Osteocyte (in vitro differentiated cells): ENCODE measurements around the gene KRT5. TPM values are rescaled to one million over a fixed set of nuclear protein-coding genes. Genes with fewer than 3 reads are reported as not detected.
A peak's percentile ranks its signal among the peaks of the same experiment; 100 is the strongest.

Experiments used
- DNase-seq: peaks from one replicate; pipeline ENCODE4 v3.0.0; 2021; ENCODE audit warnings: mixed read lengths; ENCODE audit not compliant: unreplicated experiment; ENCODE audit errors: extremely low spot score
- H3K27ac Mint-ChIP-seq: one replicate; pipeline ENCODE4 v1.8.0; 2021; ENCODE audit warnings: mild to moderate bottlenecking, mixed read lengths; ENCODE audit not compliant: unreplicated experiment
- H3K27me3 Mint-ChIP-seq: one replicate; pipeline ENCODE4 v1.8.0; 2021; ENCODE audit warnings: mixed read lengths; ENCODE audit not compliant: unreplicated experiment
- H3K36me3 Mint-ChIP-seq: one replicate; pipeline ENCODE4 v1.8.0; 2021; ENCODE audit warnings: mixed read lengths; ENCODE audit not compliant: unreplicated experiment
- H3K4me1 Mint-ChIP-seq: one replicate; pipeline ENCODE4 v1.8.0; 2021; ENCODE audit warnings: mixed read lengths; ENCODE audit not compliant: unreplicated experiment
- H3K4me3 Mint-ChIP-seq: one replicate; pipeline ENCODE4 v1.8.0; 2021; ENCODE audit warnings: mild to moderate bottlenecking, moderate library complexity, mixed read lengths; ENCODE audit not compliant: unreplicated experiment
- H3K9me3 Mint-ChIP-seq: one replicate; pipeline ENCODE4 v1.8.0; 2021; ENCODE audit warnings: mixed read lengths; ENCODE audit not compliant: unreplicated experiment
- total RNA-seq: library from RNA; stranded (reverse); gene quantifications from 2 replicates; pipeline ENCODE4 v1.2.1, GENCODE V29; 2021
- TF ChIP-seq, protein P1 (sequence below): fragments of 200-600 bp; sonication (generic); IDR thresholded peaks from 2 replicates; pipeline ENCODE4 v1.5.0; 2021; ENCODE audit warnings: antibody characterized with exemption, mild to moderate bottlenecking, moderate library complexity

The KRT5 gene
- total RNA-seq, 1 donor from 2014 or later: not detected

DNA sequence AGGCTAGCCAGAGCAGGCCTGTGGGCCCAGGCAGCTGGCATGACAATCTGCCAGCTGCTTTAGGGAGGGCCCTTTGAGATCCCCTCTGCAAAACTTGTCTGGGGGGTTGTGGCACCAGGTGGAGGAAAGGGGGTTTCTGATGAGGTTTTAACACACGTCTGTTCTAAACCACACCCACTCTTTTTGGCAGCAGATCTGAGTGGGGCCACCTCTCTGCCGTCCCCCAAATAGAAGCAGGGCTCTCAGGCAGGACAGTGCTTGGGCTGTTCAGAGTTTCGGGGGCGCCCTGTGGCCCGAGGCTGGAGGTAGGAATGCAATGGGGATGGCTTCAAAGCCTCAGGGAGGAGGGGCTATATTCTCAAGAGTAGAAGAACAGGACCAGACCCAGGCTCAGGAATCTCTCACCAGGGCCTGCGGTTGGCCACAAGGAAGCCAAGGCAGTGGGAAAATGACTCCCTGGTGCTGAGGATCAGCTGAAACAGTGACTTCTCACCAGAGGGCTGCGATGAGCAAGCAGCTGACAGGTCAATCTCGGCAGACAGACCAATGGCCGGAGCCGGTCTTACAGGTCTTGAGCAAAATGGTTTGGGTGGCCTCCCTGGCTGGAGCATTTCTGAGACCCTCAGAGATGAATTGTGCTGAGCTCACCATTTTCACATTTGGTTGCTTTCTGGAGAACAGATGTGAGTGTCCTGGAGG, 1.5 kb upstream of the KRT5 start:
- H3K4me3 Mint-ChIP-seq: no peak overlapping the region
- peak; percentile 73 for DNase-seq
- H3K9me3 Mint-ChIP-seq: no peaks in the 10 kb centered on the region
- no peak overlapping the region for H3K27ac Mint-ChIP-seq
- TF ChIP-seq, protein P1, sequence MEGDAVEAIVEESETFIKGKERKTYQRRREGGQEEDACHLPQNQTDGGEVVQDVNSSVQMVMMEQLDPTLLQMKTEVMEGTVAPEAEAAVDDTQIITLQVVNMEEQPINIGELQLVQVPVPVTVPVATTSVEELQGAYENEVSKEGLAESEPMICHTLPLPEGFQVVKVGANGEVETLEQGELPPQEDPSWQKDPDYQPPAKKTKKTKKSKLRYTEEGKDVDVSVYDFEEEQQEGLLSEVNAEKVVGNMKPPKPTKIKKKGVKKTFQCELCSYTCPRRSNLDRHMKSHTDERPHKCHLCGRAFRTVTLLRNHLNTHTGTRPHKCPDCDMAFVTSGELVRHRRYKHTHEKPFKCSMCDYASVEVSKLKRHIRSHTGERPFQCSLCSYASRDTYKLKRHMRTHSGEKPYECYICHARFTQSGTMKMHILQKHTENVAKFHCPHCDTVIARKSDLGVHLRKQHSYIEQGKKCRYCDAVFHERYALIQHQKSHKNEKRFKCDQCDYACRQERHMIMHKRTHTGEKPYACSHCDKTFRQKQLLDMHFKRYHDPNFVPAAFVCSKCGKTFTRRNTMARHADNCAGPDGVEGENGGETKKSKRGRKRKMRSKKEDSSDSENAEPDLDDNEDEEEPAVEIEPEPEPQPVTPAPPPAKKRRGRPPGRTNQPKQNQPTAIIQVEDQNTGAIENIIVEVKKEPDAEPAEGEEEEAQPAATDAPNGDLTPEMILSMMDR: no peak
- no peaks in the 10 kb centered on the region for H3K36me3 Mint-ChIP-seq
- peaks cover 3% of the 10 kb centered on the region for H3K4me1 Mint-ChIP-seq
- H3K27me3 Mint-ChIP-seq: peaks cover 38% of the 10 kb centered on the region

DNA sequence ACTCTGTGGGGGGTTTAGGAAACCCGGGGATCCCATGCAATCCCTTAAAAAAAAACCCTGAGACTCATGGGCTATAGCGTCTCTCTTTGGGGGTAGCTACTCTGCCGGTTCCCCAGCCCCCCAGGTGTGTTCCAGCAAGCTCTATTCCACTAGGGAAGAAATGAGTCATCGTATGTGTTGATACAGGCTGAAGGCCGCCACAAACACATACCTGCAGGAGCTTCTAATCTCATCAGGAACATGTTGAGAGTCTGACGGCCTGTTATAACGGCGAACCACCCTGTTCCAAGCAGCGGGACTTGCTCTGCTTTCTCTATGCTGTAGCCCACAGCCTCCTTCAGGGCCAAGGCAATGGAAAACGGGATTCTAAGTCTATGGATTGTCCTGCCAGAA, 977 bp upstream of the KRT5 start:
- TF ChIP-seq, protein P1: no peak
- no peak overlapping the region for H3K4me3 Mint-ChIP-seq
- H3K27me3 Mint-ChIP-seq: peaks cover 41% of the 10 kb centered on the region
- DNase-seq: peak; percentile 59
- no peaks in the 10 kb centered on the region for H3K9me3 Mint-ChIP-seq
- H3K27ac Mint-ChIP-seq: no peak overlapping the region
- no peaks in the 10 kb centered on the region for H3K36me3 Mint-ChIP-seq
- peaks cover 3% of the 10 kb centered on the region for H3K4me1 Mint-ChIP-seq

DNA sequence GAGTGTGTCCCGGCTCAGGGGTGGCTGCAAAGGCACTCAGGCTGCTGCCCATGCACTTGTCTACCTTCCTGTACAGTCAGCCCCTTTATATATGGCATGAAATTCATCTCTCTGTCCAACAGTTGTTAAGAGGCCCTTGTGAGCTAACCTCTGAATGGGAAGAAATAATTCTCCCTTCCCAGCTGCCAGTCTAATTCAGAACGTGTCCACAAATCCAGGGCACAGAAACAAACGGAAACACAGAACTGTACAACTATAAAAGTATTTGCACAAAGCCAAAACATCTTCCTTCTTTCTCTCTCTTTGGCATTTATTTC, 849 bp downstream of the KRT5 start:
- Mint-ChIP-seq H3K36me3 (no peaks in the 10 kb centered on the region), H3K4me3 (no peak overlapping the region), H3K27me3 (peaks cover 47% of the 10 kb centered on the region), H3K4me1 (peaks cover 3% of the 10 kb centered on the region), H3K27ac (no peak overlapping the region), H3K9me3 (no peaks in the 10 kb centered on the region)
- TF ChIP-seq, protein P1: no peak
- DNase-seq: no peak

DNA sequence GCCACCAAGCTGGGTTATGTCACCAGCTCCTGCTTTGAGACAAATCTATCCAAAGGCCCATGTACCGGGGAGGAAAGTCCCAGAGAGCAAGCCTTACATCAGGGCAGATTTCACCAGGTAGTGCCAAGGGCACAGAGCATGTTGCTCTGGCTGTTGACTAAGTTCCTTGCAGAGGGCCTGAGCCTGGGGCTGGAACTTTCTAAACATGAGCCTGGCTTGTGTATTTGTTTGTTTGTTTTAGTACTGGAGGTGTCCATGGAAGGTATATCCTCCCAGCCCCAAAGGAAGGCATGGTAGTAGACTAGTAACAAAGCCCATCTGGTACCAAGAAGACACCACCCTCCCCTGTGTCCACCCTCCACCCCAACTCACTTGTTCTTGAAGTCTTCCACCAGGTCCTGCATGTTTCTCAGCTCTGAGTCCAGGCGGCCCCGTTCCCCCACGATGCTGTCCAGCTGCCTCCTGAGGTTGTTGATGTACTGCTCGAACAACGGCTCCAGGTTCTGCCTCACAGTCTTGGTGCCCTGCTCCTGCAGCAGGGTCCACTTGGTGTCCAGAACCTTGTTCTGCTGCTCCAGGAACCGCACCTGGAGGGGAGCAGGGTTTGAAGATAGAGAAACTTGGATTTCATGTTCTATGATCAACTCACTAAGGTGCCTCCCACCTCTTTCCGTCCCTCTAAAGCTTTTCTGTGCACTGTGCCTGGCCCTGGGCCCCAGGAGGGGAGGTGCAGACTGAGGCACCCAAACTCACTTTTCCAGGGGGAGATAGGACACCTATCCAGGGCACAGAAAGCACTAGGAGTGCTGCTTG, 1.4 kb downstream of the KRT5 start:
- Mint-ChIP-seq H3K36me3 (no peaks in the 10 kb centered on the region), H3K4me3 (no peak overlapping the region), H3K9me3 (no peaks in the 10 kb centered on the region), H3K4me1 (peaks cover 3% of the 10 kb centered on the region), H3K27me3 (peaks cover 52% of the 10 kb centered on the region), H3K27ac (no peak overlapping the region)
- peak; percentile 71 for DNase-seq
- TF ChIP-seq, protein P1: no peak

DNA sequence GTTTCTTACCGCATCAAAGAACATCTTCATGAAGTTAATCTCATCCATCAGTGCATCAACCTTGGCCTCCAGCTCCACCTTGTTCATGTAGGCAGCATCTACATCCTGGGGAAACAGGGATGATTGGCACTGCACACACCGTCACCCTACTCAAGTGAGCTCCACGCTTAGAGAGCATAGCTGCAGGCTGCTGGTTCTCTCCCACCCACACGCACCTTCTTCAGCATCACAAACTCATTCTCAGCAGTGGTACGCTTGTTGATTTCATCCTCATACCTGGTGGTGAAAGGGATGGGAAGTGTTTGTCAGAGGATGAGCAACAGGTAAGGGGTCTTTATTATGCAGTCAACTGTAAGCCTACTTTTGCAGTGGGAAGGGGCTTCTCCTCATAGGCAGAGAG, 2.3 kb downstream of the KRT5 start:
- no peak overlapping the region for H3K4me3 Mint-ChIP-seq
- H3K27ac Mint-ChIP-seq: no peak overlapping the region
- no peaks in the 10 kb centered on the region for H3K36me3 Mint-ChIP-seq
- peak; percentile 56 for DNase-seq
- TF ChIP-seq, protein P1: no peak
- H3K9me3 Mint-ChIP-seq: no peaks in the 10 kb centered on the region
- H3K4me1 Mint-ChIP-seq: peaks cover 3% of the 10 kb centered on the region
- H3K27me3 Mint-ChIP-seq: peaks cover 61% of the 10 kb centered on the region
